Memory B cell (primary cell): ENCODE results near the gene SLC16A6.

Experiments used
- ATAC-seq: fragments of 150-1000 bp; cut with Tn5 transposase; 2 replicates; pipeline ENCODE4 v1.10.0; 2021; ENCODE audit warnings: low read depth, mild to moderate bottlenecking, moderate library complexity
- DNase-seq, 2 donors: peaks; one replicate each; pipeline ENCODE4 v3.0.0; 2022; ENCODE audit warnings: low spot score in 2 of 2
- H3K27ac Mint-ChIP-seq: one replicate; pipeline ENCODE4 v1.8.0; 2022; ENCODE audit warnings: mild to moderate bottlenecking, moderate library complexity, mixed read lengths
- H3K27me3 Mint-ChIP-seq: one replicate; pipeline ENCODE4 v1.8.0; 2022; ENCODE audit warnings: mixed read lengths
- H3K36me3 Mint-ChIP-seq: one replicate; pipeline ENCODE4 v1.8.0; 2022; ENCODE audit warnings: mild to moderate bottlenecking, mixed read lengths
- H3K4me1 Mint-ChIP-seq: one replicate; pipeline ENCODE4 v1.8.0; 2022; ENCODE audit warnings: mixed read lengths
- H3K4me3 Mint-ChIP-seq: one replicate; pipeline ENCODE4 v1.8.0; 2022; ENCODE audit warnings: mild to moderate bottlenecking, moderate library complexity, mixed read lengths
- H3K9me3 Mint-ChIP-seq: one replicate; pipeline ENCODE4 v1.8.0; 2022; ENCODE audit warnings: mixed read lengths

Gene SLC16A6

GRCh38 chr17:68302666-68303065 is 11.7 kb upstream of the SLC16A6 start:
- Mint-ChIP-seq H3K9me3 (no peaks in the 10 kb centered on the region), H3K4me3 (no peak overlapping the region), H3K36me3 (peaks cover 9% of the 10 kb centered on the region), H3K27ac (no peak overlapping the region), H3K4me1 (peaks cover 3% of the 10 kb centered on the region), H3K27me3 (no peaks in the 10 kb centered on the region)
- no peak for ATAC-seq
- no peak for DNase-seq

DNA sequence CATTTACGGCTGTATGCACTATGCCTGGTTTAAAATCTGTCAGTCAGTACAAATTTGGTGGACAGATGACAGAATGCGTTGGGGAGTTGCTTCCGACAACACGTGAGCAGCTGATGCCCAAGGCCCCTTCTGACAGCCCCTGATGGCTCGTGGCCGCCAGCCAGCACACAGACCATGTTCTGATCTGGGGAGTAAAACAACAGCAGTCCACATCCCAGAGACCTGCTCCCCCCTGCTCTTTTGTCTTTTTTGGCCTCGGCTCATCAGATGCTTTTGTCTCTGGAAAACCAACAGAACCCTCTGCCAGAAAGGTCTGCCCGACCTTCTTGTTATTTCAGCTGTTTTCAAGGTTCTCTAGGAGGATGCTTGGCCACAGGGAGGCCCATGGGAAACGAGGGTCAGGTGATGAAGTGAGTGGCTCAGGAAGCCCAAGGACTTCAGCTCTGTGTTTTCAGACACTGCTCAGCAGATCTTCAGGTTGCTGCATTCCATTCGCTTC is 11.2 kb upstream of the SLC16A6 start:
- DNase-seq (no peak), ATAC-seq (no peak)
- Mint-ChIP-seq H3K36me3 (peaks cover 6% of the 10 kb centered on the region), H3K27me3 (no peaks in the 10 kb centered on the region), H3K9me3 (no peaks in the 10 kb centered on the region), H3K4me3 (no peak overlapping the region), H3K4me1 (peaks cover 5% of the 10 kb centered on the region), H3K27ac (no peak overlapping the region)

DNA sequence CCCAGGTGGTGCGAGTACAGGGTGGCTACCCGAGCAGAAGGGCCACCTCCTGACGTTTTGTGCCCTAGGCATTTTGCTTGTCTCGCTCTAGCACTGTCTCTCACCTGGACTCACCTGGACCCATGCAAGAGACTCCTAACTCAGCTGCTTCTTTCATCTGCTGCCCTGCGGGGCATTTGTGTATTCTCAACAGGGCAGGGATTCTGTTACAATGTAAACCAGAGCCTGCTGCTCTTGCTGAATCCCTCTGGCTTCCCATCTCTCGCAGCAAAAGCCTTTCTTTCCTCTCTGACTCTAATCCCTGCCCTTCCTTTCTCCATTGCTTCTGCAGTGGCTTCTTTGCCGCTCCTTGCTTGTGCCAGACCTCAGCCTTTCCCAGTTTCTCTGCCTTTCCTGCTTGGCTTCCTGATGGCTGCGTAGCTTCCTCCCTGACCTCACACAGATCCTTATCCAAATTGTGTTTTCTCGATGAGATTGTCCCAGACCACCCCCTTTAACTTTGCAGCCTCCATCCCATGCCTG is 10.6 kb upstream of the SLC16A6 start:
- no peaks in the 10 kb centered on the region for H3K27me3 Mint-ChIP-seq
- ATAC-seq (no peak), DNase-seq (no peak)
- H3K36me3 Mint-ChIP-seq: peaks cover 4% of the 10 kb centered on the region
- H3K4me3 Mint-ChIP-seq: no peak overlapping the region
- H3K9me3 Mint-ChIP-seq: no peaks in the 10 kb centered on the region
- H3K27ac Mint-ChIP-seq: no peak overlapping the region
- H3K4me1 Mint-ChIP-seq: peaks cover 9% of the 10 kb centered on the region

- Mint-ChIP-seq H3K27ac (no peak overlapping the region), H3K9me3 (no peaks in the 10 kb centered on the region), H3K4me3 (no peak overlapping the region), H3K27me3 (no peaks in the 10 kb centered on the region), H3K4me1 (peaks cover 14% of the 10 kb centered on the region), H3K36me3 (peaks cover 5% of the 10 kb centered on the region)
- ATAC-seq: no peak
- no peak for DNase-seq
These were observed 8.9 kb upstream of the SLC16A6 start for GRCh38 chr17:68299817-68300216.

- Mint-ChIP-seq H3K4me3 (no peak overlapping the region), H3K27me3 (no peaks in the 10 kb centered on the region), H3K27ac (no peak overlapping the region), H3K4me1 (peaks cover 14% of the 10 kb centered on the region), H3K9me3 (no peaks in the 10 kb centered on the region), H3K36me3 (peaks cover 5% of the 10 kb centered on the region)
- no peak for DNase-seq
- ATAC-seq: no peak
These were observed 7.7 kb upstream of the SLC16A6 start for GRCh38 chr17:68298601-68299000.

DNA sequence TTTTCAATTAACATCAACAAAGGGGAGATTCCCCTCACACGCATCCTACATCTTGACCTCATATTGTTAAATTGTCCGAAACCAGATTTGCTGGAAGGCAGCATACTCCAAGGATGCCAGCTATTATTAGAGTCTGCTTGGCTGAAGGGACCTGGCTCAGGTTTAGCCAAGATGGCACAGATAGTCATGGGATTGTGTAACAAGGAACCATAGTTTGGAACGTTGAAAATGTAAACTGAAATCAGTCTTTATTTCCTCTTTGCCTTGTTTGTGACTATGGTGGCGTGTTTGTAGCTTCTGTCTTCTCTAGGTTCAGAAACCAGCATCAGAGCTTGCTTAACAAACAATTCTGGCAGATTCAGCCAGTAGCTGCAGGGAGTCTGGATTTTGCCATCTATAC is 6.3 kb upstream of the SLC16A6 start:
- H3K36me3 Mint-ChIP-seq: peaks cover 5% of the 10 kb centered on the region
- no peaks in the 10 kb centered on the region for H3K27me3 Mint-ChIP-seq
- no peak for ATAC-seq
- no peak overlapping the region for H3K27ac Mint-ChIP-seq
- peaks cover 16% of the 10 kb centered on the region for H3K4me1 Mint-ChIP-seq
- H3K9me3 Mint-ChIP-seq: no peaks in the 10 kb centered on the region
- no peak for DNase-seq
- no peak overlapping the region for H3K4me3 Mint-ChIP-seq

DNA sequence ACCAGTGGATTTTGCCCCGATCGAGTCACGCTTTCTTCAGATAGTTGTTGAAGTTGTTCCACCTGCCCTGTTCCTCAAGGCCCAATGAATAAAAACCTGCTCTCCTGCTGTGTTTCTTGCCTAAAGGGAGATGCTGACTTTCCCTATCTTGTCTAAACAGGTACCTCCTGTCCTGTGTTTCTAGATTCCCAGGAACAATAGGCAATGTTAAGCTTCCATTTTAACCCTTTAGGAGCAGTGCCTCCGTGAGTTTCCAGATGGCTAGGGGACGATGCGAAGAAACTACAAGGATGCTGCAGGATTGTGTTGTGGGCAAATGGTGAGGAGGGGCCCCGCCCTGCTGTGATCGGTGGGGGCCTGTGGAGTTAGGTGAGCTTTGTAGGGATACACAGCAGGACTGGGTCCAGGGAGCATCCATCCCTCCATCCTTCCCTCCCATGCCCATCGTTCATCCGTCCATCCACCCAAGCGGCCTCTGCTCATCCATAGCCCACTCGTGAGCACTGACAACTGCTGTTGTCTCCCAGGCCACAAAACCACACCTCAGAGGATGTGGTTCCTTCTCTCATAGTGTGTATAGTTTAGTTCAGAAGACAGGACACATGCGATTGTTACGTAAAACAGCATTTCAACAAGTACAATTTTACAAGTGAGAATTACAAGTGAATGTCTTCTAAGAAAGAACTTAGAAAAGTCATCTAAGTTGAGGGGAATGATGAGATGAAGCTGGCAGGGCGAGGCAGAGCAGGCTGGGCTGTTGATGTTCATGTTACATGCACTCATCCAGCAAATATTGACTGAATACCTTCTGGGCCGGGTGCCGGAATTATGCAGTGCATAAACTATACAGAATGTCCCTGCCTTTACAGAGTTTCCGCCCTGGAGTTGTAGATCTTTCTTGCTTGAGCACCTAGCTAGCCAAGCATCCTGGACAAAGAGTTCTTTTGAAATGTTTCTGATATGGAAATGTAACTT is 5.6 kb upstream of the SLC16A6 start:
- Mint-ChIP-seq H3K27ac (no peak overlapping the region), H3K27me3 (no peaks in the 10 kb centered on the region), H3K4me3 (no peak overlapping the region), H3K9me3 (no peaks in the 10 kb centered on the region), H3K36me3 (peaks cover 2% of the 10 kb centered on the region), H3K4me1 (peaks cover 13% of the 10 kb centered on the region)
- DNase-seq: no peak
- no peak for ATAC-seq

GRCh38 chr17:68295086-68295485 is 4.2 kb upstream of the SLC16A6 start:
- H3K4me3 Mint-ChIP-seq: no peak overlapping the region
- no peaks in the 10 kb centered on the region for H3K27me3 Mint-ChIP-seq
- peaks cover 2% of the 10 kb centered on the region for H3K36me3 Mint-ChIP-seq
- H3K9me3 Mint-ChIP-seq: no peaks in the 10 kb centered on the region
- no peak overlapping the region for H3K27ac Mint-ChIP-seq
- DNase-seq (no peak), ATAC-seq (no peak)
- peaks cover 17% of the 10 kb centered on the region for H3K4me1 Mint-ChIP-seq

DNA sequence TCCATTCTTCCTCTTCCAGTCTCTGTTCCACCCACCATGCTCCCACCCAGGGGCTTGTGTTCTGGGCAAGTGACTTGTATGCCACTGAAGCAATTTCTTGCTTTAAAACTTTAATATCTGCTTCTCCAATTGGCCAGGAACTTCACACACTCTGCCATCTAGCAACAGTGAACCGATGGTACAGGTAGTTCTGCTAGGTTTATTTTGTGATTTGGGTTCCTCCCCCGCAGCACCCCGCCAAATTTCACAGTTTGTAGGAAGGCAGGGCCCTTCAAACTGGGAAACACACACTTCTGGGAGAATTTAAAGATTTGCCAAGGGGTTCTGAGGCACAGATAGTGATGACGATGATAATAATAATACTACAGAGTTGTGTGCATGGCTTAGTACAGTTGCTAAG is 3.7 kb upstream of the SLC16A6 start:
- Mint-ChIP-seq H3K4me1 (peaks cover 21% of the 10 kb centered on the region), H3K27ac (no peak overlapping the region), H3K4me3 (no peak overlapping the region)

GRCh38 chr17:68294196-68294555 is 3.2 kb upstream of the SLC16A6 start:
- H3K27me3 Mint-ChIP-seq: no peaks in the 10 kb centered on the region
- no peak overlapping the region for H3K4me3 Mint-ChIP-seq
- H3K9me3 Mint-ChIP-seq: no peaks in the 10 kb centered on the region
- DNase-seq: no peak
- no peak overlapping the region for H3K27ac Mint-ChIP-seq
- peaks cover 2% of the 10 kb centered on the region for H3K36me3 Mint-ChIP-seq
- no peak for ATAC-seq
- peaks cover 22% of the 10 kb centered on the region for H3K4me1 Mint-ChIP-seq

More for the DNA sequence above, 3.7 kb upstream of the SLC16A6 start:
- ATAC-seq: no peak
- Mint-ChIP-seq H3K9me3 (no peaks in the 10 kb centered on the region), H3K36me3 (peaks cover 2% of the 10 kb centered on the region), H3K27me3 (no peaks in the 10 kb centered on the region)
- DNase-seq: no peak

- Mint-ChIP-seq H3K4me3 (no peak overlapping the region), H3K27ac (no peak overlapping the region), H3K27me3 (no peaks in the 10 kb centered on the region), H3K36me3 (peaks cover 2% of the 10 kb centered on the region), H3K9me3 (no peaks in the 10 kb centered on the region), H3K4me1 (peaks cover 25% of the 10 kb centered on the region)
- DNase-seq (no peak), ATAC-seq (no peak)
These were observed 2.7 kb upstream of the SLC16A6 start for GRCh38 chr17:68293490-68294195.

- DNase-seq (no peak), ATAC-seq (no peak)
- peaks cover 2% of the 10 kb centered on the region for H3K36me3 Mint-ChIP-seq
- peaks cover 32% of the 10 kb centered on the region for H3K4me1 Mint-ChIP-seq
- peak overlapping the region; percentile 89 for H3K4me3 Mint-ChIP-seq
- no peaks in the 10 kb centered on the region for H3K9me3 Mint-ChIP-seq
- H3K27ac Mint-ChIP-seq: peak overlapping the region; percentile 98
- H3K27me3 Mint-ChIP-seq: no peaks in the 10 kb centered on the region
These were observed 1.7 kb upstream of the SLC16A6 start for GRCh38 chr17:68292689-68293040.

GRCh38 chr17:68291836-68292688 is 1.1 kb upstream of the SLC16A6 start:
- H3K4me1 Mint-ChIP-seq: peaks cover 30% of the 10 kb centered on the region
- peak overlapping the region; percentile 98 for H3K27ac Mint-ChIP-seq
- no peaks in the 10 kb centered on the region for H3K9me3 Mint-ChIP-seq
- ATAC-seq (peak; percentile 73), DNase-seq (peak; percentile 90 to 94)
- peaks cover 2% of the 10 kb centered on the region for H3K36me3 Mint-ChIP-seq
- H3K27me3 Mint-ChIP-seq: no peaks in the 10 kb centered on the region
- H3K4me3 Mint-ChIP-seq: peak overlapping the region; percentile 89
